HepG2 (cell line): ENCODE measurements around the gene AP4M1. TPM values are rescaled to one million over a fixed set of nuclear protein-coding genes. Genes with fewer than 3 reads are reported as not detected.

ENCODE experiments used
- BCLAF1 ChIP-seq: fragments of 450-650 bp; IDR thresholded peaks from 2 replicates; pipeline ENCODE4 v1.6.1; 2017; ENCODE audit warnings: mild to moderate bottlenecking
- CSRNP1 ChIP-seq: sonication (generic); formaldehyde crosslinking; IDR thresholded peaks from 2 replicates; pipeline ENCODE4 v1.8.1; 2023; ENCODE audit warnings: mild to moderate bottlenecking, missing genetic modification reagents
- DNMT3B ChIP-seq: conservative IDR thresholded peaks from 2 replicates; pipeline ENCODE4 v1.6.1; 2016; ENCODE audit warnings: missing biosample characterization, control low read depth
- DRAP1 ChIP-seq: IDR thresholded peaks from 2 replicates; pipeline ENCODE4 v1.6.1; 2016; ENCODE audit warnings: missing genetic modification reagents, missing compliant biosample characterization
- GRHL1 ChIP-seq: sonication (generic); formaldehyde crosslinking; conservative IDR thresholded peaks from 2 replicates; pipeline ENCODE4 v1.8.0; 2022; ENCODE audit warnings: missing genetic modification reagents
- HDAC1 ChIP-seq: sonication (generic); formaldehyde crosslinking; IDR thresholded peaks from 2 replicates; pipeline ENCODE4 v1.5.1; 2020; ENCODE audit warnings: mild to moderate bottlenecking, missing genetic modification reagents
- HOXA7 ChIP-seq: sonication (generic); formaldehyde crosslinking; IDR thresholded peaks from 2 replicates; pipeline ENCODE4 v1.8.1; 2022; ENCODE audit warnings: mild to moderate bottlenecking, missing genetic modification reagents, moderate library complexity
- HOXA9 ChIP-seq: sonication (generic); formaldehyde crosslinking; IDR thresholded peaks from 2 replicates; pipeline ENCODE4 v1.8.1; 2022; ENCODE audit warnings: missing genetic modification reagents, mild to moderate bottlenecking, moderate library complexity, borderline replicate concordance
- KDM5A ChIP-seq: fragments of 200-600 bp; sonication (generic); IDR thresholded peaks from 2 replicates; pipeline ENCODE4 v1.7.0; 2018; ENCODE audit warnings: antibody characterized with exemption, mild to moderate bottlenecking, low read length, borderline replicate concordance
- MTA1 ChIP-seq: sonication (generic); formaldehyde crosslinking; IDR thresholded peaks from 2 replicates; pipeline ENCODE4 v1.4.0; 2020; ENCODE audit warnings: missing genetic modification reagents, mild to moderate bottlenecking, borderline replicate concordance
- RXRB ChIP-seq: IDR thresholded peaks from 2 replicates; pipeline ENCODE4 v1.6.1; 2016; ENCODE audit warnings: borderline replicate concordance, missing genetic modification reagents, missing compliant biosample characterization
- ZFP1 ChIP-seq: IDR thresholded peaks from 2 replicates; pipeline ENCODE4 v1.6.1; 2016
- ZFP82 ChIP-seq: sonication (generic); formaldehyde crosslinking; IDR thresholded peaks from 2 replicates; pipeline ENCODE4 v1.5.1; 2020; ENCODE audit warnings: mild to moderate bottlenecking, missing genetic modification reagents, borderline replicate concordance
- ZFP90 ChIP-seq: sonication (generic); formaldehyde crosslinking; IDR thresholded peaks from 2 replicates; pipeline ENCODE4 v1.8.0; 2022; ENCODE audit warnings: missing genetic modification reagents, mild to moderate bottlenecking, inconsistent platforms, borderline replicate concordance
- ZNF17 ChIP-seq: sonication (generic); formaldehyde crosslinking; IDR thresholded peaks from 2 replicates; pipeline ENCODE4 v1.5.0; 2020; ENCODE audit warnings: mild to moderate bottlenecking, missing genetic modification reagents
- ZNF678 ChIP-seq: sonication (generic); formaldehyde crosslinking; IDR thresholded peaks from 2 replicates; pipeline ENCODE4 v1.4.0; 2020; ENCODE audit warnings: mild to moderate bottlenecking, missing genetic modification reagents
- ZNF709 ChIP-seq: sonication (generic); formaldehyde crosslinking; IDR thresholded peaks from 2 replicates; pipeline ENCODE4 v1.5.0; 2020; ENCODE audit warnings: mild to moderate bottlenecking, missing genetic modification reagents
- ZSCAN22 ChIP-seq: sonication (generic); formaldehyde crosslinking; IDR thresholded peaks from 2 replicates; pipeline ENCODE4 v1.4.0; 2020; ENCODE audit warnings: mild to moderate bottlenecking, missing genetic modification reagents
- polyA plus RNA-seq, 8 experiments: library from polyadenylated mRNA; depleted of rRNA in 3 of 8; stranded (reverse) in 7 of 8; unstranded in 1 of 8; fragments of >200 nt; fragmentation: Illumina TruSeq in 4 of 8; extraction: Trizol in 4 of 8; gene quantifications; 2 replicates each; pipeline versions ENCODE4 v1.2.1 to v1.2.3, GENCODE V29; 2011 to 2016; ENCODE audit warnings: low read depth in 4 of 8, missing spikeins in 1 of 8, mixed read lengths in 1 of 8; ENCODE audit not compliant: insufficient read depth in 1 of 8
- total RNA-seq, 5 experiments: library from RNA; depleted of rRNA; stranded (reverse); fragments of >200 nt; fragmentation: Illumina TruSeq; extraction: Trizol; gene quantifications; 2 replicates each; pipeline ENCODE4 v1.2.3, GENCODE V29; 2016; ENCODE audit warnings: low read depth in 1 of 5
- TF ChIP-seq, protein P1 (sequence below): sonication (generic); formaldehyde crosslinking; IDR thresholded peaks from 2 replicates; pipeline ENCODE4 v1.5.1; 2020; ENCODE audit warnings: mild to moderate bottlenecking, missing genetic modification reagents, moderate library complexity
- TF ChIP-seq, protein P2 (sequence below): sonication (generic); formaldehyde crosslinking; IDR thresholded peaks from 2 replicates; pipeline ENCODE4 v1.5.0; 2020; ENCODE audit warnings: missing genetic modification reagents, mild to moderate bottlenecking, borderline replicate concordance

AP4M1 gene
- total and polyA plus RNA-seq, 2 of the 13 experiments (the other 11 are each of a cell fraction or from before 2014, with no cell fraction given): 6.3 to 9.7 TPM

GRCh38 chr7:100088621-100089457, 12.6 kb upstream of the AP4M1 start, which contains the start of gene COPS6 (continued):
- TF ChIP-seq ZSCAN22 (peak; percentile 74; the same call in 1 of the 2 replicates), CSRNP1 (CRISPR knock-in tag) (peak; percentile 86), ZNF709 (CRISPR knock-in tag) (peak; percentile 95), GRHL1 (no peak), ZFP90 (CRISPR knock-in tag) (peak; percentile 69), ZFP1 (peak; percentile 56; the same call in 1 of the 2 replicates), ZNF678 (CRISPR knock-in tag) (peak; percentile 96; the same call in 1 of the 2 replicates), KDM5A (peak; percentile 85), BCLAF1 (no peak), DRAP1 (CRISPR knock-in tag) (peak; percentile 83), HOXA9 (CRISPR knock-in tag) (peak; percentile 89), ZNF17 (no peak), ZFP82 (CRISPR knock-in tag) (no peak), RXRB (CRISPR knock-in tag) (peak; percentile 69), HDAC1 (peak; percentile 90), MTA1 (CRISPR knock-in tag) (peak; percentile 82; the same call in 1 of the 2 replicates), HOXA7 (CRISPR knock-in tag) (0 out of 2 replicates have a peak, but pooled peaks have one; percentile 56), DNMT3B (no peak; the same call in 1 of the 2 replicates)
- TF ChIP-seq, protein P1, sequence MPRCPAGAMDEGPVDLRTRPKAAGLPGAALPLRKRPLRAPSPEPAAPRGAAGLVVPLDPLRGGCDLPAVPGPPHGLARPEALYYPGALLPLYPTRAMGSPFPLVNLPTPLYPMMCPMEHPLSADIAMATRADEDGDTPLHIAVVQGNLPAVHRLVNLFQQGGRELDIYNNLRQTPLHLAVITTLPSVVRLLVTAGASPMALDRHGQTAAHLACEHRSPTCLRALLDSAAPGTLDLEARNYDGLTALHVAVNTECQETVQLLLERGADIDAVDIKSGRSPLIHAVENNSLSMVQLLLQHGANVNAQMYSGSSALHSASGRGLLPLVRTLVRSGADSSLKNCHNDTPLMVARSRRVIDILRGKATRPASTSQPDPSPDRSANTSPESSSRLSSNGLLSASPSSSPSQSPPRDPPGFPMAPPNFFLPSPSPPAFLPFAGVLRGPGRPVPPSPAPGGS (CRISPR knock-in tag): peak; percentile 98
- TF ChIP-seq, protein P2, sequence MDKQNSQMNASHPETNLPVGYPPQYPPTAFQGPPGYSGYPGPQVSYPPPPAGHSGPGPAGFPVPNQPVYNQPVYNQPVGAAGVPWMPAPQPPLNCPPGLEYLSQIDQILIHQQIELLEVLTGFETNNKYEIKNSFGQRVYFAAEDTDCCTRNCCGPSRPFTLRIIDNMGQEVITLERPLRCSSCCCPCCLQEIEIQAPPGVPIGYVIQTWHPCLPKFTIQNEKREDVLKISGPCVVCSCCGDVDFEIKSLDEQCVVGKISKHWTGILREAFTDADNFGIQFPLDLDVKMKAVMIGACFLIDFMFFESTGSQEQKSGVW: 0 out of 2 replicates have a peak, but pooled peaks have one; percentile 28
